DMS153 (cell line): ENCODE measurements around the gene RPTOR.
A peak's percentile ranks its signal among the peaks of the same experiment; 100 is the strongest.

Experiments used
- DNase-seq: peaks from one replicate; lab custom pipeline; 2025; lab: John Stamatoyannopoulos, UW

Gene RPTOR

DNA sequence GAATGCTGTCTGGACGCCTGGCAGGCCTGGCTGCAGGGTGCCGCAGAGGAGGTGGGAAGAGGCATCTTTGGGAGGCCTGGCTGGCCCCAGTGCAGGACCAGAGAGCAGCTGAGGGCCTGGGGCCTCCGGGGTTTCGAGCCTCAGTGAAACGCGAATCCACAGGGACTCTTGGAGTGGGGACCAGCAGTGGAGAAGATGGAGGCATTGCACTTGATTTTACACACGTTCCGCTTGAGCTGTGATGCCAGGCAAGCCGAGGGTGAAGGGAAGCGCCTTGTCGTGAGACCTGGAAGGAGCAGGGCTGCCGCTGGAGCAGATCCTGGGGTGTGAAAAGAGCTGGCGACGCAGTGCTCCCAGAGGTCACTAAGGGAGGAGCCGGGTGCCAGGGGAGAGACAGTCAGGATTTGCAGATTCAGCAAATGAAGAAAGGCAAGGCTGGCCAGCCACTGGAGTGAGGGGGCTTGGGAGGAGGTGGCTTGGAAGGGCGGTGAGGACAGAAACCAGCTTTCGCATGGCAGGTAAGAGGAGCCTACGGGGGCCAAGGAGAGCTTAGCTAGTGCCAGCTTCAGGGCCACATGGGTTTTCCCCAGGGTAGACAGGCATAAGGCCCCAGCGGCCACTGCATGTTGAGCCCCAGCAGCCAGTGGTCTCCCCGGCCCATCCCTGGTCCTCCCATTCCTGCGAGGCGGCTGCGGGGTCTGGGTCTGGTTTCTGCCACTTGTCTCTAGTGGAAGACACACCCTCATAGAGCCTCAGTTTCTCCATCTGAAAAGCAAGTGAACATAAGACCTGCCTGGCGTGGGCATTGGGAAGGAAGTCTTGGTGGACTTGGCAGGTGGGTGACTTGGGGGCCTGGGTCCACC lies 271.8 kb downstream of the RPTOR start:
- no peak for DNase-seq

DNA sequence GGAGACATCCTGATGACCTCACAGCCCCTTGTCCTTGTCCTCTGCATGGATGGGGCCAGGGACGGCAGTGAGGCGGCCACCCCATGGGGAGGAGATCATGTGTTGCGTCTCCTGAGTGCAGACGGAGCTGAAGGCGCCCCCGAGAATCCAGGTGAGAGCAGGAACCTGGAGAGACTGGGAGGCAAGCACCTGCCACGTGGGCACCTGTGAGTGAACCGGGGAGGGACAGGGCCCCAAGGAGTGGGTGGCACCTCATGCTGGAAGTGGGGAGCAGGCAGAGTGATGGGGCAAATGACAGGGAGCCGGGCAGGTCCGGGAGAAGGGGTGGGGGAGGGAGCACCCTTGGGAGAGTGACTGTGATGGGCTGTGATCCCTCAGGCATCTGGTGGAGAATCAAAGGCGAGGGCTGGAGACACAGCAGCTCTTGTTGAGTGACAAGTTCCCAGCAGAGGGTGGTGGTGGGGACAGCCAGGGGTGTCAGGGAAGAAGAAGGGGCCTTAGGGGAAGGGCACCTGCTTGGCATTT lies 272.7 kb downstream of the RPTOR start:
- DNase-seq = no peak

DNA sequence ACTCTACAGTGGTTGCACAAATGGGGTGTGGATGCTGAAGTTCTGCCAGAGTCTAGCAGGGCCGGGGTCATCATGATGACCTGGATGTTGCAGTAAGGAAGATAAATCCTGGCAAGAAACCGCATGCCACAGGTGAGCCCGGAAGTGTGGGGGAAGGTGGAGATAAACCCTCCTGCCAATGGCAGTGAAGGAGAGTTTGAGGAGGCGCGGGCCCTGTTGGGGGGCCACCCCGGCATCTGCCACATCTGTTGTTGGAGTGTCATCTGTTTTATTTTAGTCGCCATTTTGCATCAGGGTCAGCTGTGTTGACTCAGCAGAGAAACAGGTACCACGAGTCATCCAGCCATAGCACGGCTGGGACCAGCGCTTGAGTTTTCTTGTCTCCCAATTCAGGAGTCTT lies 273.2 kb downstream of the RPTOR start:
- no peak for DNase-seq

DNA sequence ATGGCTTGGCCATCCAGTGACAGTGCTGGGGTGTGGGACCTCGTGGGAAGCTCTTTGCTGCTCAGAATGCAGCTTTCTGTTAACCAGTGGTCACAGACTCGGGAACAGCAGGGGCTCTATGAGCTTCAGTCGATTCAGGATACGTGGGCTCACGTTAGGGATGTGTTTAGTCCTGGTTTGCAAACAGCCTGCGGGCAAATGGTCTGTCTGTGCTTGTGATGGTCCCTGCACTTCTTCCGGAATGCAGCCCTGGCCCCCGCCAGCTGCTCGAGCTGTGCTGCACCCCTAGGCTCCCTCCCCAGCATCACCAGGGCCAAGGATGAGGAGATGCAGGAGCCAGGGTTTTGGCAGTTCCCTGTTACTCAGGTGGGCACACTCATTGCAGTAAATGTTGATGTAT lies 274.2 kb downstream of the RPTOR start:
- no peak for DNase-seq

DNA sequence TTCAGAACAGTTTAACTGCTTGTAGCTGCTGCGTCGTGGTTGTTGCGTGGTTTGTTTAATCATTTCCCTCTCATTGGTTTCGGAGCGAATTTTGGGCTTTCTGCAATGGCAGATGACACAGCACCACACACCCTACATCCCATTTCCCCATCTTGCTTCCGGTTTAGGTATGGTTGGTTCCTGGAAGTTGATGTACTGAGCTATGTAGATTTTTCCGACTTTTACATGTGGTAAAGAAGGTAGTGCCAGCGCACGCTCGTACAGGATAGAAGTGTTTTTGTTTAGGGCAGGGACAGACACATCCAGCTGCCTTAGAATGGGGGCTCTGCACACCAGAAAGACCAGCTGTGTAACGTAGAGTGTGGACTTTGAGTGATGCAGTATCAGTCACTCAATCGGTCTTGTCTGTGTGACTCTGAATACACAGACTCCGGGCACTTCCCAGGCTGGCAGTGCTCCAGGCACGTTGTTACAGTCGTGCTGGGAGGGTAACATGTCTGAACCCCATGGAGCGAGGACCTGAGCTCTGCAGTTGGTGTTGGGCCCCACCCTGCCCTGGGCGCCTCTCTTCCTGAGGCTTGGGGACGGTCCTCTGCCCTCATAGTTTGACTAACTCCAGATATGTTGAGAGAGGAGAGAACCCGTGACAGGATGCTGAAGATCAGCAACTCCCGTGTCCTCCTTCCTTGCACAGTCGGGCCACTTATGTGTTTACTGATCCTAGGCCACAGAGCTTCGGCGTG lies 275.0 kb downstream of the RPTOR start:
- DNase-seq = no peak

DNA sequence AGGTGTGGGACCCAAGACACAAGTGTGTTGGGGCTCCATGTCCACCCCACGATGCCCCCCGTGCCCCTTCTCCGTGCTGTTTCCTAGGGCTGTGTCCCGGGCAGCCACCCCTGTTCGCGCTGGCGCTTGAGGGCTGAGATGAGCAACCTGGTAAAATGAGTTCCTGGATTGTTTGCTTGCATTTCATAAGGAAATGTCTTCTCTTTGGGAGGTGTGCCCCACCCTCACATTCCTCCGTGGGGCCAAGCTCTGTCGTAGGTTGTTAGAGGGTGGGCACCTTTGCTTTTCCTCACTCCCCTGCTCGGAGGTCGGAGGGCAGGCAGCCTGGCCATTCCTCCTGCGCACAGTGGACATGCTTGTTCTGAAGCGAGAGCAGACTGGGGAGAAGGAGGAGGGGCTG lies 275.7 kb downstream of the RPTOR start:
- DNase-seq = no peak

DNA sequence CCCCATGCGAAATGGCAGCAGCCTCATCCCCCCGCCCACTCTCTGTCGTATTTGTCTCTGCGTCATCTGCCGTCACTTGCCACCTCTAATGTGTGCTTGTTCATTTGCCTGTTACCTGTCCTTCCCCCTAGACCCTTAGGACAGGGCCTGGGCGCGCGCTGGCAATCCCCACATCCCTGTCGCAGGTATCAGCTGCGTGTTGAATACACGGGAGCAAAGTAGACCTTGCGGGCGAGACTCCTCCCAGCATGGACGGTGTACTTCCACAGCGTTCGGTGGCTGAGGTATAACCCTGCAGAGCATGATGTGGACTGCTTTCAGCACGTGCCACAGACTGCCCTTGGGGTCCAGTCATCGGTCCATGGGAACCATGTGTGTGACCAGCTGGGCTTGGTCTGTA lies 276.9 kb downstream of the RPTOR start:
- DNase-seq = no peak

DNA sequence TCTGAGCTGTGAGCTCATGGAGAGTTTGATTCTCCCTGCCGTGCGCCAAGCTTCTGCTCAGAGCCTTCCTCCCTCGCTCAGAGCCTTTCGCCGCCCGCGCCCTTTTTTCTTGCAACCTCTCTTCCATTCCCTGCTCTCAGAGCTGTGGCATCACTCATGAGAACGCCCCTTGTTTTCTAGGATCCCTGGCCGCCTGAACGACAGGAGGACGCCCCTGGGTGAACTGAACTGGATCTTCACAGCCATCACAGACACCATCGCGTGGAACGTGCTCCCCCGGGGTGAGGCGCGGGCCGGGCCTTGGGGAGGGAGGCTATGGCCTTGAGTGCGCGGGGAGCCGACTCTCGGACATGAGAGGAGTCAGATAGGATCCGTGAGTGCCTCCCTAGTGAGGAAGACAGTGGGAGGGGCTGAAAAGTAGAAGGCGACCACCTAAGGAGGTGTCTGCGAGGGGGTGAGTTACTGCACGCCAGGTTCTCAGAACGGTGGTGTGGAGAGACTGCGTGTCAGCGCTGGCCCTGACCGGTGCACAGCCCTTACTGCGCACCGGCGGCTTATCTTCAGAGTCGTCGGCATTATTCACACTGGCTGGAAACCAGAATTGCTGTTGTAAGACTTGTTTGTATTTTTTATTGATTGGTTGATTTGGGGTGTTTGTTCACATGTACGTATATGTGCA lies 277.5 kb downstream of the RPTOR start:
- DNase-seq = no peak

DNA sequence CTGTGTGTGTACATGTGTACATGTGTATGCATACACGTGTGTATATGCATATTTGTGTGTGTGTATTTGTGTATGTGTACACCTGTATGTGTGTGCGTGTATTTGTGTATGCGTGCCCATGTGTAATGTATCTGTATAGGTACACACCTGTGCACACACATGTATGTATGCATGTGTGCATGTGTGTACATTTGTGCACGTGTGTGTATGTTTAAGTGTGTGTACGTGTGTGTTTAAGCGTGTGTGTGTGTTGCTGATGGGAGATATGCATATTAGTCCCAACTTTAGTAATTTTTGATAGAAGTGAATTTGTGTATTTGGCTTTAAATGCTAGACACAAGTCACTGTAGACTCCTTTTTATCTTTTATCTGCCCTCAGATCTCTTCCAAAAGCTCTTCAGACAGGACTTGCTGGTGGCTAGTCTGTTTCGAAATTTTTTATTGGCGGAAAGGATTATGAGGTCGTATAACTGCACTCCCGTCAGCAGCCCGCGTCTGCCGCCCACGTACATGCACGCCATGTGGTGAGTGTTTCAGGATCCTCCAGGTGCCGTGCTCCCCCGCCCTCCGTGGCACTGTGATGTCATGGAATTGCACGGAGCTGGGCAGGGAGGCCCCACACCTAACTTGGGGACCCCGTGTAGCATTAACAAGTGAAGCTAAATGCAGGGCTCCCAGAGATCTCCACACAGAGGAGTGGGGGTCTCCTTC lies 278.2 kb downstream of the RPTOR start:
- DNase-seq = no peak

DNA sequence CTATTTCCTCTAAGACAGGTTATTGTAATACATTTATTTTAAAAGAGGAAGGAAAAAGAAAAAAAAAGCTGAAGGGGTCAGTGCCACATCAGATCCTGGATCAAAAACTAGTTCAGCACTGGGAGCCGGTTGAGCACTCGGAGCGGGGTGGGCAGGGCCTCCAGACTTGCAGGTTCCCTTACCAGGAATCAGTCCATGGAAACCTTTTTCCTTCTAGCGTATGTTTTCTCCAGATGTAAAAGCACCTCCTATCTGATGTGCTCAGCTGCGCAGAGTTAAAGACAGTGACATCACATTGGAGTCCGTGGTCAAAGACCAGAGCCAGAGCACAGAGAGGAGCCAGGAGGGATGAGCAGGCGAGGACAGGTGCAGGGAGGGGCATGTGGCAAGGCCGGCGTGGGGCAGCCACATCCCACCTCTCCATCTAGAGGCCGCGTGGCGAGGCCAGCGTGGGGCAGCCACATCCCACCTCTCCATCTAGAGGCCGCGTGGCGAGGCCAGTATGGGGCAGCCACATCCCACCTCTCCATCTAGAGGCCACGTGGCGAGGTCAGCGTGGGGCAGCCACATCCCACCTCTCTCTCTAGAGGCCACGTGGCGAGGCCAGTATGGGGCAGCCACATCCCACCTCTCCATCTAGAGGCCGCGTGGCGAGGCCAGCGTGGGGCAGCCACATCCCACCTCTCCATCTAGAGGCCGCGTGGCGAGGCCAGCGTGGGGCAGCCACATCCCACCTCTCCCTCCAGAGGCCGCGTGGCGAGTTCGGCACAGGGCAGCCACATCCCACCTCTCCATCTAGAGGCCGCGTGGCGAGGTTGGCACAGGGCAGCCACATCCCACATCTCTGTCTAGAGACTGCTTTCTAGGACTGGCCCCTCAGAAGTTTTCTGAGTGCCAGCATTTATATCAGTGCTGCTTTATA lies 280.2 kb downstream of the RPTOR start:
- no peak for DNase-seq

DNA sequence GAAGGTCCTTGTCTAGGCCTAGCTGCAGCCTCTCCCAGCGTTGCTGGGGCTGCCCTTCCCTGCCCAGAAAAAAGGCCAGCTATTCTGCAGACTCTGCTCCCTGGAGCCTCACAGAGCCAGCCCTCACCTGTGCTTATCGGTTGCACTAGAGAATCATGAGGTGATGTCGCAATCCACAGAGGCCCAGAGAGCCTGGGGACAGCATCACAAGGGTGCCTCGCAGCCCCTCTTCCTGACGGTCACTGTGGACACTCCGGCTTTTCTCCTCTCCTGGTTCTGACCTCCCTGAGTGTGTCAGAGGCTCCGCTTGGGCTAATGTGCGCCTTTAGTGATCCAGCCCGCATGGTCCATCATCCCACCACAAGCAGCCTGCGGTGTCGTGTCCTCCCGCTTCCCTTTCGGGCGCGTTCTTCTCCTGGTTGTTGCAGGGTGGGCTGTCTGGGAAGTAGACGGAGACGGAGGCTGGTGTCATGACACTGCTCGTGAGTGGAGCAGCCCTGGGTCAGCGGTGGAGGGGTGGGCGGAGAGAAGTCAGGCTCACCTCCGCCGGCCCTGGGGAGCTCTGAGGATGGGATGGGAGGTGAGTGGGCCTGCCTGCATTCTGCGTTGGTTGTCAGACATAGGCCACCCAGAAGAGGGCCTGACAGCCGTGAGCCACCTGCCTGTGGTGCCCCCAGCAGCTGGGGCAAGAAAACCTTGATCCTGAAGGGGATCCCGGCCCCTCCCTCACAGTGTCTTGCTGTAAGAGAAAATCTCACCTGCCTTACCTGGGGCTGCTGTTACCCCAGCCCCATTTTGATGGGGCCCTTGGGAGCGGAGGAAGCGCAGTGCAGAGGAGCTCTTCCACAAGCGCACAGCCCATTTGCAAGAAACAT lies 281.1 kb downstream of the RPTOR start:
- DNase-seq = no peak

DNA sequence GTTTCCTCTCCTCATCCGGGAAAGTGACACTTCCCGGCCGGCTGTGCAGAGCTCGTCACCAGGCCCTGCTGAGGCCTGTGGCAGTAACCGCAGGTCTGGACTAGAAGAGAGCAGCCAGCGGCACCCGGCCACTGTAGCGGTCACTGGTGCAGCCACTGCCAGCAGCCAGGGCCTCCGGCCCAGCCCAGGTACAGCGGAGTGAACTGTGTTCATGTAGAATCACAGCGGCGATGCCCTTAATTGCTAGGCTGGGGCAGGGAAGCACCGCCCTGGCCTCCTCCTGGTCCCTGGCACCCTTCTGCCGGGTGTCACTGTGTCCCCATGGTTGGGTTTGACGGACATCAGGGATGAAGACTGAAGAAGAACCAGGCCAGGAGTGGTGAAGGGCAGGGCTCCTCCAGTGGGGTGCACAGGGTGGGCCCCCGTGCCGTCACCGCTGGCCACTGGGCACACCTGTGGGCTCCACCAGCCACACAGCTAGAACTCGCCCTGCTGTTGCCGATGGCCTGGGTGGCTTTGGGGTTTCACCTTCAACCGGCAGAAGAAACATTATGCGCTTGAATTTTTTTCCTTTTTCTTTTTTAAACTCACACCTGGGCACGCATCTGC lies 281.8 kb downstream of the RPTOR start:
- DNase-seq = no peak

DNA sequence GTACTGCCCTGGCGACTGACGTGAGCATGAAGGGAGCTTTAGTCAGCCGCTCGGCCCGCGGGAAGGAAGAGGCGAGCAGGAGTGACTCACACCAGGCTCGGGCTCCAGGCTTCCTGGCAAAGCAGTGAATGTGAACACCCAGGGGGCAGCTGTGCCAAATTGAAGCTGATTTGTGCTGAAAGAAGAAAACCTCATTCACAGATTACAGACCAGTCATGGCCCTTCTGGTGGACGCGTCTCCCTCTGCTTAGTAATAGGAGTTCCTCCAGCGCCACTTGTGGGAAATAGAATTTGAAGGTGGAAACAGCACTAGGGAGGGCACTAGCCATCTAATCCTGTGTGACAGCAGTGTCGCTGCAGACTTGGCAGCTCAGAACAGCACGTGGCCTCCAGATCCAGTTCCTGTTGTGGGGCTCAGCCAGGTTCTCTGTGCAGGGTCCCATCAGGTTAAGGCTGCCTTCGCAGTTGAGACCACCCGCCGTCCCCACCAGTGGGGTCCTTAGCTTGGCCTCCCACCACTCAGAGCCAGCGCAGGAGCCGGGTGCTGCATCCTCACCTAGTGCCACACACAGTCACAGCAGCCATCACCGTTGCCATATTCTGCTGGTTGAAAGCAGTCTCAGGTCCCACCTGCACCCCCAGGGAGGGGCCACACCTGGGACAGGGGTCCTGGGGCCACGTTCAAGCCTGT lies 282.5 kb downstream of the RPTOR start:
- no peak for DNase-seq

DNA sequence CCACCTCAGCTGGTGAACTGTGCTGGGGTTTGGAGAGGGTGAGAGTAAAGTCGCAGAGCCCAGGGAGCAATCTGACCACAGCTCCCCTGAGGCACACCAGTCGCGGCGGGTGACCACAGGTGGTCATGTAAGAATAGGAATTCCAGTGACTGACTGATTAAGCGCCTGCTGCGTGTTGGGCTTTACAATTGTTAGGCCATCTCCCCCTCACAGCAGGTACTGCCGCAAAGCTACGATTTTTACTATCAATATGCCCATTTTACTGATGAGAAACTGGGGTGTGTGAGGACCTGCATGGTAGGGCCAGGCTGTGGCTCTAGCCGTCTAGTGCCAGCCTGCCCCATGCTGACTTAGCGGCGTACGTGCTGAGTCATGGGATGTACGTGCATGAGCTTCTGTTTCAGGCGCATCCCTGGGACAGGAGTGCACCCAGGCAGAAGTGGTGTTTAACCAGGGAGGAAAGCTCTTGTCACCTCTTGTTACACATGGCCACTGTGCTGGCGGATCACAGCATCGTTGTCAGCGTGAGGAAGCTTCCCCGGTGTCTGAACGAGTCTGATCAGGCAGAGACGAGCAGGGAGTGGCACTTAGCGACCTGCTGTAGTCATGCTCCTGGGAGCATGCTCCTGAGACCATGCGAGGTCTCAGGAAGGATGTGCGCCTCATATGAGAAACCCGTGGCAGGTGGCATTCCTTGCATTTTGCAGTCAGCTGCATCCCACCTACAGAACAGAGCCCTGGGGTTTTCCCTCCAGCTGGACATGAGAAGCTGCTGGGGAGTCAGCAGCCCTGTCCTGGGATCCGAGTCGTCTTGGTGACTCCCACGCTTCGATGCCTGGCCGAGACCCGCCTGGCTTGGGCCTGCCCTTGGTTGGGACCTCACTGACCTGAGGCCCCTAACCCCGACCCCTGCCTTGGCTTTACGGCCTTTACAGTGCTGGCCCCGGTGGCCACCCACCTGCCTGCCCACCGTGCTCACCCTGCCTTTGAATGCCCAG lies 283.3 kb downstream of the RPTOR start:
- peak; percentile 62 for DNase-seq

DNA sequence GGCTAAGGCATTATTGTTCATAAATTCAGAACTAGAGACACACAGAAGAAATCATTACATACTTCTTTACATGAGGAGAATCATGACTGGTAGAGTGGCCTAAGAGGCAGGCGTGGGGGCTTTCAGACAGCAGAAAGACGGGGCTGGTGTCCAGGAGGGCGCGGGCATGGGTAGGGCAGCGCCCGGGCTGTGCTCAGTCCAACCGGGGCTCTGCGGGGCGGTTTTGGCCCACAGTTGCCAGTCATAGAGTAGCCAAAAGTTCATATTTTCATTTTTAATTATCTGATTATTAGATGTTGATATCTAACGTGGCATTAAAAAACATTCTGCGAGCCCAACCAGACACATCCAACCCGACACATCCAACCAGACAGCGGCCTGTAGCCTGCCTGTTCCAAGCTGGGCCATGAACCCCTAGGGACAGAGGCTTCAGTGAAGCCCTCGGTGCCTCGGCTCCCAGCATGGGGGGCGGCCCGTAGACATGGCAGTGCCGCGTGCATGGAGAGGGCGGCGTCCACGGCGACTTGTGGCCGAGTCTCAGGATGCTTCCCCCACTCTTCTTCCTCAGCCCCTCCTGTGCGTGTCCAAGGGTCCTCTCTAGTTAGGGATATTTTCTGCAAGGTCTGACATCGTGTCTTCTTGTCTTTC lies 284.7 kb downstream of the RPTOR start:
- DNase-seq = no peak

DNA sequence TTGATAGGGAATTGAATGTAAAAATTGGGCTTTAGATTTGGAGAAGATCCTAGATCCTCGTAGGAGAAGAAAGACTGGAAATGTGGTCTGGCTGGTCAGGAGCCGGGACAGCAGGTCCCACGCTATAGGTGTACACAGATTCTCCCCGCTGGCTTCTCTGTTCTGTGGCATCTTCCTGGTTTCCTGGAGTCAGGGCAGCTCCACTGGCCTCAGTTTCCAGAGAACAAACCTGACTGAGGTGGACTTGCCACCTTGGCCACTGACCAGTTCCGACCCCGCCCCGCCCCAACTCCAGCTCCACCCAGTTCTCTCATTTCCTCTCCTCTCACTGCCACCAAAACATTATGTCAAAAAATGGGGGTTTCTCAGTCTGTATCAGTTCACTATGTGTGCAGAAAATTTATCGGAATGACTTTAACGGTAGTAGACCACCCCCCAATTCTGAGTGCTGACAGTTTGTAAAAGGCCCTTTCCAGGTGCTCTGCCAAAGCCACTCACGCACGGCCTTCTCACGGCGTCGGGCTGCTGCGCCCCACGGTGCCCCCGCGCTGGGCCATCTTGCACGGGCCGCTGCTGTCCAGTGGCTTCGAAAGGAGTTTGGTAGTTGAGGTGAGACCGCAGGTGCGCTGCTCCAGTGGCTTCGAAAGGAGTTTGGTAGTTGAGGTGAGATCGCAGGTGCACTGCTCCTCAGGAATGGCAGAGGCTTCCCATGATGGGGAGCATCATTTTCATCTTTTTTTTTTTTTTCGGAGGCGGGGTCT lies 285.6 kb downstream of the RPTOR start:
- DNase-seq = no peak
